ENCODE measurements around the gene CFAP410. TPM values are rescaled to one million over a fixed set of nuclear protein-coding genes. Genes with fewer than 3 reads are reported as not detected.

CFAP410 gene
- total RNA-seq, 2 donors from 2014 or later, result 33.1 to 35.7 TPM

DNA sequence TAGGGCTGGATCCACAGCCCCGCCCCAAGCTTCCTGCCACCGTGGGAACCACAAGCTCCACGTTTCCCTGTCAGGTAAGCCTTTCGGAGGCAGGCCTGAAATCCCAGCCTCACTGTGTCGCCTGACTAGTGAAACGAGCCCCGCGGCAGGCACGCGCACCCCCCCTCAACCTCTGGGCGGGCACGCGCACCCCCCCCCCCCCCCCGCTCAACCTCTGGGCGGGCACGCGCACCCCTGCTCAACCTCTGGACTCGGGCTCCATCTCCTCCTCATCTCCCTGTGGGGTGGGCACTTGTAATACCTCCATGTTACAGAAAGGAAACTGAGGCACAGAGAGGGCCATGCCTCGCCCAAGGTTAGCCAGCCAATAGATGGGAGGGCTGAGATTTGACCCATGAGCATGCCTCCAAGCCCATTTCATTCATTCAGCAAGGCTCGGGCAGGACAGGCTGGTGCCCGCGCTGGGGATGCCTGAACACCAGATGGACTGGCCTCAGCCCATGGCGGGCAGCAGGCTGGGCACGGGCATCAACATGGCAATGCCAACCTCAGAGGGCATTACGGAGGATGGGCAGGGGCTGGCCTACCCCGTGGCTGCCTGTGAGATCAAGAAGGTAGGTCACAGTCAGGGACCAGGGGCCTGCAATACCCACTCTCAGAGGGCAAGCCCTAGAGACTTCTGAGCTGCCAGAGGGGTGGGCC lies 4.7 kb downstream of the CFAP410 start:
- H3K36me3 Mint-ChIP-seq (ENCODE audit: low read depth), result peaks cover 9% of the 10 kb centered on the region
- TF ChIP-seq, protein P1, sequence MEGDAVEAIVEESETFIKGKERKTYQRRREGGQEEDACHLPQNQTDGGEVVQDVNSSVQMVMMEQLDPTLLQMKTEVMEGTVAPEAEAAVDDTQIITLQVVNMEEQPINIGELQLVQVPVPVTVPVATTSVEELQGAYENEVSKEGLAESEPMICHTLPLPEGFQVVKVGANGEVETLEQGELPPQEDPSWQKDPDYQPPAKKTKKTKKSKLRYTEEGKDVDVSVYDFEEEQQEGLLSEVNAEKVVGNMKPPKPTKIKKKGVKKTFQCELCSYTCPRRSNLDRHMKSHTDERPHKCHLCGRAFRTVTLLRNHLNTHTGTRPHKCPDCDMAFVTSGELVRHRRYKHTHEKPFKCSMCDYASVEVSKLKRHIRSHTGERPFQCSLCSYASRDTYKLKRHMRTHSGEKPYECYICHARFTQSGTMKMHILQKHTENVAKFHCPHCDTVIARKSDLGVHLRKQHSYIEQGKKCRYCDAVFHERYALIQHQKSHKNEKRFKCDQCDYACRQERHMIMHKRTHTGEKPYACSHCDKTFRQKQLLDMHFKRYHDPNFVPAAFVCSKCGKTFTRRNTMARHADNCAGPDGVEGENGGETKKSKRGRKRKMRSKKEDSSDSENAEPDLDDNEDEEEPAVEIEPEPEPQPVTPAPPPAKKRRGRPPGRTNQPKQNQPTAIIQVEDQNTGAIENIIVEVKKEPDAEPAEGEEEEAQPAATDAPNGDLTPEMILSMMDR (conservative IDR thresholded peaks at IDR 0.05), result no peak
- 95 to 96% methylated on average over 9 to 20 of the region's 26 CpGs for WGBS, 2 experiments (ENCODE audit: insufficient coverage in 1 of 2, insufficient read length in 1 of 2)

DNA sequence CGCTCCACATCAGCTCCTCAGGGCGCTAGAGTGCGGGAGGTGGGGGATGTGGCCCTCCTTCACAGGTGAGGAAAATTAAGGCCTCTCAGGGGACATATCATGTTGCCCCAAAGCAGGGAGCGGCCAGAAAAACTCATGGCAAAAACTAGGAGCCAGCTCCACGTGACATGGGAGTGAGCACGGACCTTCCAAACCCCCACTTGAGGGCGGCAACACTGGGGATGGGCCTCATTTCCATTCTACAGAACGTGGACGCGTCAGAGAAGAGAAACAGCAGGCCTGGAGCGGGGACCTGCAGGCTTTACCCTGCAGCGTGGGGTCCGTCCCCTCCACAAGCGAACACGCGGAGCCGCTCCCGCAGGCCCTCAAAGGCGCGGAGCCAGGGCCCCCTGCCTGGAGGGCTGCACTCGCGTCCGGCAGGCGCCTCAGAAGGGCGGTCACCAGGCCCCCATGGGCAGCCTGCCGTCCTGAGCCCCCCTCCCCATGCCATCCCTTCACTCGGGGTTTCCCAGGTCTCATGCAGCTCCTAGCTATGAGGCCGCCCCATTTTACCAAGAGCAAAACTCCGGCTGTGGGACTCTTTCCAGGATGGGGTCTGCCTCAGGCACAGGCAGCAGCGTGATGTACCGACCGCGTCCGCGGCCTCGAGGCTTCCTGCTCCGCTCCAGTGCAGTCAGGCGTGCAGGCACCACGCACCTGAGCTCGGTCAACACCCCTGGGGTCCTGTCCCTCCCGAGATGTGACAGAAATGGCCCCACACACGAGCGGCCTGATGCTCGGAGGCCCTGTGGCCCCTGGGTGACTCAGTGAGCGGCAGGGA lies 5.5 kb downstream of the CFAP410 start:
- H3K9ac ChIP-seq (ENCODE audit: extremely low read depth, low read length, poor library complexity, severe bottlenecking), result no peak overlapping the region
- WGBS, 2 experiments (ENCODE audit: insufficient coverage in 1 of 2, insufficient read length in 1 of 2), result 91 to 93% methylated on average over 43 to 45 of the region's 45 CpGs
- no peak overlapping the region for H3K27ac Mint-ChIP-seq

More for the DNA sequence above, 4.7 kb downstream of the CFAP410 start:
- H3K9ac ChIP-seq (ENCODE audit: extremely low read depth, low read length, poor library complexity, severe bottlenecking), result no peak overlapping the region
- Mint-ChIP-seq H3K4me1 (peaks cover 14% of the 10 kb centered on the region), H3K27ac (no peak overlapping the region), H3K9me3 (peaks cover under 1% of the 10 kb centered on the region), H3K4me3 (no peak overlapping the region), H3K27me3 (ENCODE audit: insufficient read depth) (no peaks in the 10 kb centered on the region)
- no peak overlapping the region for H3K4me3 ChIP-seq (ENCODE audit: low read length)
- H3K9me3 ChIP-seq (ENCODE audit: control insufficient read depth, low read length), result no peaks in the 10 kb centered on the region
- no peak for DNase-seq
- no peaks in the 10 kb centered on the region for H3K4me1 ChIP-seq (ENCODE audit: control insufficient read depth, insufficient read depth, low read length)
- H3K27me3 ChIP-seq (ENCODE audit: control insufficient read depth, insufficient read depth, low read length, poor library complexity, severe bottlenecking), result no peaks in the 10 kb centered on the region
- H3K27ac ChIP-seq (ENCODE audit: low read depth, low read length), result no peak overlapping the region
- H3K36me3 ChIP-seq (ENCODE audit: control insufficient read depth, insufficient read depth, low read length), result peaks cover 10% of the 10 kb centered on the region

DNA sequence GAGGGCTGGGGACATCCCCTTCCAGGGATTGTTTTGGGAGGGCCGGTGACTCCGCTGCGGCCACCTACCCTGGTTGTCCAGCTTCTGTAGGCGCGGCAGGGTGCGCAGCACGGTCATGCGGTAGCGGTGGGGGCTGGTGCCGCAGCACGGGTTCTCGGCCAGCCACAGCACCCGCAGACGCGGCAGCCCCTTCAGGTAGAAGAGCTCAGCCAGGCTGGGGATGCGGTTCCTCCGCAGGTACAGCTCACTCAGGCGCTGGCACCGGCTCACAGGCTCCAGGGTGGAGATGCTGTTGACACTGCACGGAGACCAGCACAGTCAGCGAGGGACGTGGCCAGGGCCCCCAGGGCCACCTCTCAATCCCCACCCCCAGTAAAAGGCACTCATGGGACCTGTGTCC lies 6.2 kb downstream of the CFAP410 start:
- peaks cover 9% of the 10 kb centered on the region for H3K36me3 Mint-ChIP-seq (ENCODE audit: low read depth)
- no peaks in the 10 kb centered on the region for H3K9me3 ChIP-seq (ENCODE audit: control insufficient read depth, low read length)
- H3K27me3 ChIP-seq (ENCODE audit: control insufficient read depth, insufficient read depth, low read length, poor library complexity, severe bottlenecking), result no peaks in the 10 kb centered on the region
- H3K27me3 Mint-ChIP-seq (ENCODE audit: insufficient read depth), result no peaks in the 10 kb centered on the region
- H3K4me1 Mint-ChIP-seq, result peaks cover 11% of the 10 kb centered on the region
- 95 to 96% methylated on average over 16 to 22 of the region's 22 CpGs for WGBS, 2 experiments (ENCODE audit: insufficient coverage in 1 of 2, insufficient read length in 1 of 2)
- no peak overlapping the region for H3K4me3 Mint-ChIP-seq
- H3K4me3 ChIP-seq (ENCODE audit: low read length), result no peak overlapping the region
- H3K36me3 ChIP-seq (ENCODE audit: control insufficient read depth, insufficient read depth, low read length), result peaks cover 10% of the 10 kb centered on the region
- no peak overlapping the region for H3K9ac ChIP-seq (ENCODE audit: extremely low read depth, low read length, poor library complexity, severe bottlenecking)
- no peak overlapping the region for H3K27ac Mint-ChIP-seq
- H3K4me1 ChIP-seq (ENCODE audit: control insufficient read depth, insufficient read depth, low read length), result no peaks in the 10 kb centered on the region
- TF ChIP-seq, protein P1 (conservative IDR thresholded peaks at IDR 0.05), result no peak
- DNase-seq, result no peak
- no peak overlapping the region for H3K27ac ChIP-seq (ENCODE audit: low read depth, low read length)
- H3K9me3 Mint-ChIP-seq, result no peaks in the 10 kb centered on the region

More for the DNA sequence above, 5.5 kb downstream of the CFAP410 start:
- TF ChIP-seq, protein P1 (conservative IDR thresholded peaks at IDR 0.05), result no peak
- Histone ChIP-seq H3K9me3 (ENCODE audit: control insufficient read depth, low read length) (no peaks in the 10 kb centered on the region), H3K27me3 (ENCODE audit: control insufficient read depth, insufficient read depth, low read length, poor library complexity, severe bottlenecking) (no peaks in the 10 kb centered on the region), H3K27ac (ENCODE audit: low read depth, low read length) (no peak overlapping the region), H3K36me3 (ENCODE audit: control insufficient read depth, insufficient read depth, low read length) (peaks cover 10% of the 10 kb centered on the region), H3K4me3 (ENCODE audit: low read length) (no peak overlapping the region), H3K4me1 (ENCODE audit: control insufficient read depth, insufficient read depth, low read length) (no peaks in the 10 kb centered on the region)
- H3K27me3 Mint-ChIP-seq (ENCODE audit: insufficient read depth), result no peaks in the 10 kb centered on the region
- H3K4me1 Mint-ChIP-seq, result peaks cover 13% of the 10 kb centered on the region
- peaks cover 9% of the 10 kb centered on the region for H3K36me3 Mint-ChIP-seq (ENCODE audit: low read depth)
- H3K4me3 Mint-ChIP-seq, result no peak overlapping the region
- H3K9me3 Mint-ChIP-seq, result no peaks in the 10 kb centered on the region
- DNase-seq, result no peak
